EH (cell line): ENCODE measurements around the gene BBLN.
A peak's percentile ranks its signal among the peaks of the same experiment; 100 is the strongest.

Experiments
- DNase-seq: peaks from one replicate; pipeline ENCODE4 v3.0.0-alpha.2; 2015; ENCODE audit warnings: low read depth

The BBLN gene

DNA sequence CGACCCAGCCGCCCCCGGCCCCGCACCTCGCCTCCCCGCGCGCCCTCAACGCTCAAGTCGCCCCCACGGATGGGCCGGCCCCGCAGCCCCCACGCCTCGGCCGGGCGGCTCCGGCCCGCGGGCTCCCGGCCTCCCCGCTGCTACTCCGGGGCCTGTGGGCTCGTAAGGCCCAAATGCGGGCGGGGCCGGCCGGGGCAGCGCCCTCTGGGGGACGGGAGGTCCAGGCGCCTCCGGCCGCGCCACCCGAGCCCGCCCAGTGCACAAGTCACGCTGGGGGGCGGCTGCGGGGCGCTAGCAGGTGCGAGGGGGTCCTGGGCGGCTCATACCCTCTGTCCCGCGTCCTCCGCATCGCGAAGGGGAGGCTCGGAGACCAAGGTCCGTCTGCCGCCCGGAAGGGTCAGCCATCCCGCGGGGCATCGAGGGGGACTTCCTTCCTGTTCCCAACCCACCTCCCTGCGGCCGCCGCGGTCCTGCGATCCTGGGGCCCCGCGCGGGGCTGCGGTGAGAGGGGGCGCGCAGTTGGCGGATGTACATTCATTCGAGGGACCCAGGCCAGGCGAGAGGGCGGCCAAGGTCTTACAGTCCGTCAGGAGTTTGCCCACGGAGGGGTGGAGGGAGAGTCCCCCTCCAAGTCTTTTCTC, 31.5 kb downstream of the BBLN start, which contains the start of gene CIZ1:
Gene CIZ1 (minus strand): TSS at position 167 of the 641 bp plus-strand sequence. CDS start 715 bp downstream, outside the sequence.
- peak; percentile 77 for DNase-seq

DNA sequence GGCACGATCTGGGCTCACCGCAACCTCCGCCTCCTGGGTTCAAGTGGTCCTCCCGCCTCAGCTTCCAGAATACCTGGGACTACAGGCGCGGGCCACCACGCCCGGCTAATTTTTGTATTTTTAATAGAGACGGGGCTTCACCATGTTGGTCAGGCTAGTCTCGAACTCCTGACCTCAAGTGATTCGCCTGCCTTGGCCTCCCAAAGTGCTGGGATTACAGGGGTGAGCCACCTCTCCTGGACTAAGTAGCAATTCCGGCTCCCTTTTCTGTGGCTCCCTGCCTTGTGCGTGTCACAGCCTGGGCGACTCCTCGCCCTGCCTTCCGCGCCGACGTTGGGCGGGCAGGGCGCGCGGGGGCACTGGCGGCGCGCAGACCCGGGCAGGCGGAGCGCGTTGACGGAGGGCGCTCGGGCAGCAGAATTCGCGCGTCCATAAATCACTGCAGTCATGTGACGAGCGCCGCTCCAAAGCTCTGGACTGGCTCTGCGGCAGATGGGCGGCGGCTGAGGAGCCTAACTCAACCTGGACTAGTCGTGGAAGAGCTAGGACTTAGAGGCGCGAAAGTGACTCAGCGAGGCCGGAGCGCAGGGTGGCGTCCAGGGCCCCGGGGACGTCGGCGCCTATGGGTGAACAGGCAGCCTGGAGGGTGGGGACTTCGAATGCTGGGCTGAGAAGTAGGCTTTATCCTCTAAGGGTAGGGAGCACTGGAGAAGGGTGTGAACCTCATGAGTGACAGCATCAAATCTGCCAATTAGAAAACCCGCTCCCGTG, 32.7 kb downstream of the BBLN start:
- peak; percentile 97 for DNase-seq

DNA sequence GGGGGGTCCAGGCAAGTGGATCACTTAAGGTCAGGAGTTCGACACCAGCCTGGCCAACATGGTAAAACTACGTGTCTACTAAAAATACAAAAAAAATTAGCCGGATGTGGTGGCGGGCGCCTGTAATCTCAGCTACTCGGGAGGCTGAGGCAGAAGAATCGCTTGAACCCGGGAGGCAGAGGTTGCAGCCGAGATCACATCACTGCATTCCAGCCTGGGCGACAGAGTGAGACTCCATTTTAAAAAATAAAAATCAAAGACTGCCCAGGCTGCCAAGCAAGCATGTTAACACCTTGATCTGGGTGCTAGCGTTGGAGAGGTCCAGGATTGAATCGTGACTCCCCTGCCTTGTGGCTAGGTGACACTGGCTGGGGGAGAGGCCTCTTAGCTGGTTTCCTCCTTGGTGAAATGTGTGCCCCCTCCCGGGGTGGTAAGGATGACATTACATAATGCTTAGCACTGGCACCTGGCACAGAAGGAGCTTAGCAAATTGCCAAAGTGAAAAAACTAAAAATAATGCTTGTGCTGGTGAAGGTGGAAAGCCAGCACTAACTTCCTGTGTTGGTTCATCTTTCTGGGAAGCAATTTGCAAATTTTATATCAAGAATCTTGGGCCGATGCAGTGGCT, 33.5 kb downstream of the BBLN start:
- no peak for DNase-seq

- DNase-seq, result peak; percentile 51
Observed at GRCh38 chr9:128201441-128202369, 41.6 kb downstream of the BBLN start.

- no peak for DNase-seq
Observed at GRCh38 chr9:128202648-128203023, 42.6 kb downstream of the BBLN start.

DNA sequence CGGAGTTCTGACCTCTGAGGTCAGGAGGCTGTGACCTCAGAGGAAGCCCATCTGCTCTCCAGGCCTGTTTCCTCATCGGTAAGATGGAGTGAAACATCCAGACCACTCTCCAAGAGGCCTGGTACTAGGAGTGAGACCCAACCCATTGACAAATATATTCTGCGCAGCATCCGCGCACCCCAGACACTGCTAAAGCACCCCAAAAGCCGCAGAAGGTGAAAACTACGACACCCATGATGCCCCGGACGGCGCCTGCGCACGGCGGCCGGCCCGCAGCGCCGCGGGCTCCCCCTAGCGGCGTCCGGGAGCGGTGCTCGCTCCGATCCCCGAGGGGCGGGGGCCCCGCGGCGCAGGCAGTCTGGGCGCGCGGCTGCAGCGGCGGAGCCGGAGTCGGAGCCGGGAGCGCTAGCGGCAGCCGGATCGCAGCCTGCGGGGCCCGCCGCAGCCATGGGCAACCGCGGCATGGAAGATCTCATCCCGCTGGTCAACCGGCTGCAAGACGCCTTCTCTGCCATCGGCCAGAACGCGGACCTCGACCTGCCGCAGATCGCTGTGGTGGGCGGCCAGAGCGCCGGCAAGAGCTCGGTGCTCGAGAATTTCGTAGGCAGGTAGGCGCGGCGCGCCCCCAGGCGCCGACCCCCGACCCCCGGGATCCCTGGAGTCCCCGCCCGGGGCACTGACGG, 43.1 kb downstream of the BBLN start, which contains the start of gene DNM1:
Gene DNM1 (plus strand): TSS at position 356 of the 683 bp plus-strand sequence. CDS start 92 bp downstream, at position 448.
- peak; percentile 72 for DNase-seq

DNA sequence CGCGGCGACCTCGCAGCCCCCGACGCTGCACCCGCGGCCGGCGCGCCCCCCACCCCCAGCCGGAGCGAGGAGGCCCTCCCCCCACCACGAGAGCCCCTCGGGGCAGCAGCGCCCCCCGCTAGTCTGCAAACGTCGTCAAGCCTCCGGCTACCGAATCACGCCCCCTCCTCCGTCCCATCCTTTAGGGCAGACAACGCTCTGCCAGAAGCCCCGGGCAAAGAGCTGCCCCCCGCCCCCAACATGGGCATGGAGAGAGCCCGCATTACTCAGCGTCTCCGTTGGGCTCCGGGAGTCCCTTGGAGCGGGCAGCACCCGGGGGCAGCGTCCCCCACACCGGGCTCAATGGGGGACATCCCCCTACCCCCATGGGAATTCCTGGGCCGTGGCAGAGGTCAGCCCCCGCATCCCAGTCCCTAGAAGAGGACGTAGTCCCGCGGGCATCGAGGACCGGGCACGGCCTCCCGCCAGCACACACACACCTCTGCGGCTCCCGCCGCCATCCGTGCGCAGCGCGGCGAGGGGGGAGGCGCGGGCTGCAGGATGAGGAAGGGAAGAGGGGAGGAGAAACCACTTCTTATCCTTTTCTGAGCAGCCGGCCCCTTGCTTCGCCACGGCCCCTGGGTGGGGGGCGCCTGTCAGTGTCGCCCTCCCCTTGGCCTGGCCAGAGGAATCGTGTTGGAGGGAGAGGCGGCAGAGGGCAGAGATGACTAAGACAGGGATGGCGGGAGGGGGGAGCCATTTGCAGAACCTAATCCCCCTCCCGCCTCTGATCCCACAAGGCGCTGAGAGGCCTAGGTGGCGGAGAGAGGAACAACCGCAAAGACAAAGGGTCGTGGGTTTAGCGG, 43.9 kb downstream of the BBLN start:
- DNase-seq, result peak; percentile 62

GRCh38 chr9:128204858-128205257, 44.8 kb downstream of the BBLN start:
- DNase-seq, result no peak

- no peak for DNase-seq
Observed at GRCh38 chr9:128205296-128205944, 45.4 kb downstream of the BBLN start.

GRCh38 chr9:128206484-128206883, 46.4 kb downstream of the BBLN start:
- DNase-seq, result no peak

DNA sequence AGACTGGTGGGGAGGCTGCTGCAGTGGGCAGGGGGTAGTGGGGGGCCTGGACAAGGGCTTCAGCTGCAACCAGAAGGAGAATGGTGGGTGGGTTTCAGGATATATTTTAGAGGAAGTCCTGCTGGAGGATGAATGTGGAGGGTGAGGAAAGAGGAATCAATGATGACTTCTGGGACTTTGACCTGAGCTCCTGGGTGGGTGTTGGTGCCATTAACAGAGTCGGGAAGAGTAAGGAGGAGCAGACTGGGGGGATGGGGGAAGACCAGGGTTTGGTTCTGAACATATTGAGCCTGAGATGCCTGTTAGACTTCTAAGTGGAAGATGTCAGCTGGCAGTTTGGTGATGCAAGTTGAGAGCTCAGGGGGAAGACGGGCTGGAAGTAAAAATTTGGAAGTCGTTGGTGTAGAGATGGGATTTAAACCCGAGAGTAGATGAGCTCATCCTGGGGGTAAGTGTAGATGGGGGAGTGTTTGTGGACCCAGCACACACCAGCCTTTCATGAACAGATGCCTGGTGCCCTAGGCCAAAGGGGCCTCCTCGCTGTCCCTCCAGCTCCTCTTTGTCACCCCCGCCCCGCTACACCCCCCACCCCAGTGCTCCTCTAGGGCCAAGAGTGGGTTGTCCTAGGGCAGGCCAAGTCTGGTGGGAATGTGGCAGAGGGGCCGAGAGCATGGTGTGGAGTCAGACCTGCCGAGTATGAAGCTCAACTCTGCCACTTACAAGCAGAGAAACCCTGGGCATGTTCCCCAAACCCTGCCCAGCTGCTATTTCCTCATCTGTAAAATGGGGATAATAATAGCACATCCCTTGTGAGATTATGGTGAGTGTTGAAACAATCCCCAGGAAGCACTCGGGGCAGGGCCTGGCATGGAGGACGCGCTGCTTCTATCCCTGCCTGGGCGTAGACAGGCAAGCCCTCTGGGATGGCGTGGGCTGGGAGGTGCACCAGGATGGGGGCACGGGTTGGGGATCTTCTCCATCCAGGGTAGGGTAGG, 47.1 kb downstream of the BBLN start:
- DNase-seq, result no peak

DNA sequence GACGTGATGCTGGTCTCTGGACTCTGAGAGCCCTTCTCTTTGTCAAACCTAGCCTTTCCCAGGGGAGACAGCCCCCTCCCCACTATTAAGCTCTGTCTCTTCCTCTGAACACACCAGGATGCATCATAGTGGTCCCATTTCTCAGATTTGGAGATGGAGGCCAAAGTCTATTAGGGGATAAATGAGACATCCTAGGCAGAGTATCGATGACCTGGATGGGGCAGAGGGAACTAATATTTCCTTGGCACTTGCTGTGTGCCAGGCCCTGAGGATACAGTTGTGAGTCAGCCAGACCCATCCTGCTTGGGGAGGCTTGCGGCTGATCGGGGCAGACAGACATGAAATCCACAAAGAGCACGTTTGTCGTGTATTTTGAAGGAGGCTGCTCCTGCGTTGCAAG, 48.3 kb downstream of the BBLN start:
- no peak for DNase-seq

DNA sequence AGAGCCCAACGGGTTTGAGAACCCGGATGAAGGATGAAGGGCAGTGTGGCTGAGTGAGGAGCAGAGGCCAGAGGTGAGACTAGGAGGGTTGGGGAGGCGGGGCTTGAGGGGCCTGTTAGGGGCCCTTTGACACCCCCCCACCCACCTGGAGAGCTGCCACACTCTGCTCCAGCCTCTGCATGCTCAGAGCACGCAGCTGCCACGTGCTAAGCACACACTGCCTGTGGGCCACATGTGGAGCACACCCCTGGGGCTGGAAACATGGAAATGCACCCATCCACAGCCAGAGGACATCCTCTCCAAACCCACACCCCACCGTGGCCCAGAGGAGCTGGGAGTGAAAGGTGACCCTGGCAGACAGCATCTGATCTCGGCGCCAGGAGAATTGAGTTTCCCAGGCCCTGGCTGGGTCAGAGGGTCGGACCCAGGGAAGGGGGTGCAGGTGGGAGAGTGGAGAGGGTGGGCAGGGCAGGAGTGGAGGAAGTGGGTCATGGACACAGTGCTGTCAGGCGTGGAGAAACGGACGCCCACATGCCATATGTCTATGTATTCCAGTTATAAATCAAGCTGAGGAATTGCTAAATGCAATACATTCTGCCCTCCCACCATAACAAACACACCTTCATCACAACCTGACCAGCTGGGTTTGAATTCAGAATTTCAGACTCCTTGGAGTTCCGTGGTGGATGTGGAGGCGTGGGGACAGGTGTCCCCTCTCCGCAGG, 49.0 kb downstream of the BBLN start:
- DNase-seq, result no peak

GRCh38 chr9:128211186-128211980, 51.3 kb downstream of the BBLN start:
- DNase-seq, result peak; percentile 37

GRCh38 chr9:128211981-128212281, 51.9 kb downstream of the BBLN start:
- DNase-seq, result no peak
